ENCODE data around the gene STK11.

The STK11 gene, protein sequence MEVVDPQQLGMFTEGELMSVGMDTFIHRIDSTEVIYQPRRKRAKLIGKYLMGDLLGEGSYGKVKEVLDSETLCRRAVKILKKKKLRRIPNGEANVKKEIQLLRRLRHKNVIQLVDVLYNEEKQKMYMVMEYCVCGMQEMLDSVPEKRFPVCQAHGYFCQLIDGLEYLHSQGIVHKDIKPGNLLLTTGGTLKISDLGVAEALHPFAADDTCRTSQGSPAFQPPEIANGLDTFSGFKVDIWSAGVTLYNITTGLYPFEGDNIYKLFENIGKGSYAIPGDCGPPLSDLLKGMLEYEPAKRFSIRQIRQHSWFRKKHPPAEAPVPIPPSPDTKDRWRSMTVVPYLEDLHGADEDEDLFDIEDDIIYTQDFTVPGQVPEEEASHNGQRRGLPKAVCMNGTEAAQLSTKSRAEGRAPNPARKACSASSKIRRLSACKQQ

DNA sequence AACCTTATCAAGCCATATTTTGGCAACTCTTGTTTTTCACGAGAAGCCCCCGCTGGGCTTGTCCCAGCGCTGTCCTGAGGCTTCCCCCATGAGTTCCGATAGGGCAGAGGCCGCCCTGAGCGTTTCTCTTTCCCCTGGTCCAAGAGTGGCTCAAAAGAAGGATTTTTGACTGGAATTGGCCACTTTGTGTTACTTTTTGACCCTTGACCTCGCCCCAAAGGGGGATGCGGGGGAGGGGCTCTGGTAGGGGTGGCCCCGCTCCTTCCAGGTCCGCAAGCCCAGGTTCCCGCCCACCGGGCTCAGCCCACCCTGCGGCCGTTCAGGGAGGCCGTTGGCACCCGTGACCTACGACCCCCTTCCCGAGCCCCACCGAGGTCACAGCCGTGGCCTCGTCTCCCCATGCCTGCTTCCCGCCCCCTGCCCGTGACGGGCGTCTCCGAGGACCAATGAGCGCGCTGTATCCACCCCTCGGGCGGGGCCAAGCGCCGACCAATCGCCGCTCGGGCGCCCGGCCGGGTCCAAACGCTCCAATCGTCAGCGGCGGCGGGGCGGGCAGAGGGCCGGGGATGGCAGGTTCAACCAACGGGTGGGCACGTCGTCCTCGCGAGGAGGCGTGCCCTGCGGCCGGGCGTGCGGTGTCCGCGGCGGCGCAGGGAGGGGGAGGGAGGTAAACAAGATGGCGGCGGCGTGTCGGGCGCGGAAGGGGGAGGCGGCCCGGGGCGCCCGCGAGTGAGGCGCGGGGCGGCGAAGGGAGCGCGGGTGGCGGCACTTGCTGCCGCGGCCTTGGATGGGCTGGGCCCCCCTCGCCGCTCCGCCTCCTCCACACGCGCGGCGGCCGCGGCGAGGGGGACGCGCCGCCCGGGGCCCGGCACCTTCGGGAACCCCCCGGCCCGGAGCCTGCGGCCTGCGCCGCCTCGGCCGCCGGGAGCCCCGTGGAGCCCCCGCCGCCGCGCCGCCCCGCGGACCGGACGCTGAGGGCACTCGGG, at the start of gene STK11:
Gene STK11, plus strand, starts transcription at position 665 of the 986 bp plus-strand sequence. CDS start 1,136 bp downstream, outside the sequence.
- DNase-seq = peak; percentile 99

DNA sequence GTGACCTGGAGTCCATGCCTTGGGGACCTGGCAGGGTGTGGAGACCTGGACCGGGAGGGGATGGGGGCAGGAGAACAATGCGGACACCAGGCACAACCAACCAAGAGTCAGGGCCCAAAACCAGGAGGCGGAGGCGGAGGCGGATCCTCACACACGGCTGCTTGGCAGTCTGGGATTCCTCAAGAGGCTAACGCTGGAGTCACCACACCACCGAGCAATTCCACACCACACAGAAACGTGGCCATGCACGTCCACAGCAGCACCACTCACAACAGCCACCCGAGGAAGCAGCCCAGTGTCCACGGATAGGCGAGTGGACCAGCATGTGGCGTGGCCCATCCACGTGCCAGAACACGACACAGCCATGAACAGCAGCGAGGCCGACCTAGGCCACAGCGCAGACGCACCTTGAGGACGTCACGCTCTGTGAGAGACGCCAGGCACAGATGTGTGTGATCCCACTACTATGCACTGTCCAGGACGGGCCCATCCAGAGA, 49.2 kb upstream of the STK11 start:
- no peak for DNase-seq

DNA sequence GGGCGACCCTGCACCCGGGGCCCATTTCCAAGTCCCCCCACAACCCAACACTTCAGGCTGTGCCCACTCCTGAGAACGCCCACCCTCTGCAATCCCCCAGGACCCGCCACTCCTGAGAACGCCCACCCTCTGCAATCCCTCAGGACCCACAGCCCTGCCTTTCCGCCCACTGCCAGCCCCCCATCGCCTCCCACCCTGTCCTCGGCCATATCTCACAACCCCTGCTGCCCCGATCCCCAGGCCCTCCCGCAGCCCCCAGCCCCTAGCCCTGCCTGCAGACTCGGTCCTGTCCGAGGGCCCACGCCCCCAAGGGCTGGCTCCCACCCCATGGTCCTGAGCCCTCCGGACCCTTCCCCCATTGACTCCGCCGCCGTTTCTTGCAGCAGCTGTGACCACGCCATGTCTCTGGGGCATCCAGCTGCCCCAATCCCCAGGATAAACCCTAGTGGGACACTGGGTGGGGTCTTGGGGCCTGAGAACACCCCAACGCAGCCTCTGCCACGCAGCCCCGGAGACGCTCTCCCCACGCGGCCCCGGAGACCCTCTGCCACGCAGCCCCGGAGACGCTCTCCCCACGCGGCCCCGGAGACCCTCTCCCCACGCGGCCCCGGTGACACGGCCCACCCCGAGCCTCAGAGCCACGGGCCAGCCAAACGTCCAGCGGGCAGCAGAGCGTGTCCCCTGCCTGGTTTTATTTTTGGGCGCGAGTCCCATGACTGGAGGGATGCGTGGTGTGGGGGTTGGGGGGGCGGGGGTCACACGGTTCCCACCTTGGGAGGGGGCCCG, 48.6 kb upstream of the STK11 start:
- no peak for DNase-seq

DNA sequence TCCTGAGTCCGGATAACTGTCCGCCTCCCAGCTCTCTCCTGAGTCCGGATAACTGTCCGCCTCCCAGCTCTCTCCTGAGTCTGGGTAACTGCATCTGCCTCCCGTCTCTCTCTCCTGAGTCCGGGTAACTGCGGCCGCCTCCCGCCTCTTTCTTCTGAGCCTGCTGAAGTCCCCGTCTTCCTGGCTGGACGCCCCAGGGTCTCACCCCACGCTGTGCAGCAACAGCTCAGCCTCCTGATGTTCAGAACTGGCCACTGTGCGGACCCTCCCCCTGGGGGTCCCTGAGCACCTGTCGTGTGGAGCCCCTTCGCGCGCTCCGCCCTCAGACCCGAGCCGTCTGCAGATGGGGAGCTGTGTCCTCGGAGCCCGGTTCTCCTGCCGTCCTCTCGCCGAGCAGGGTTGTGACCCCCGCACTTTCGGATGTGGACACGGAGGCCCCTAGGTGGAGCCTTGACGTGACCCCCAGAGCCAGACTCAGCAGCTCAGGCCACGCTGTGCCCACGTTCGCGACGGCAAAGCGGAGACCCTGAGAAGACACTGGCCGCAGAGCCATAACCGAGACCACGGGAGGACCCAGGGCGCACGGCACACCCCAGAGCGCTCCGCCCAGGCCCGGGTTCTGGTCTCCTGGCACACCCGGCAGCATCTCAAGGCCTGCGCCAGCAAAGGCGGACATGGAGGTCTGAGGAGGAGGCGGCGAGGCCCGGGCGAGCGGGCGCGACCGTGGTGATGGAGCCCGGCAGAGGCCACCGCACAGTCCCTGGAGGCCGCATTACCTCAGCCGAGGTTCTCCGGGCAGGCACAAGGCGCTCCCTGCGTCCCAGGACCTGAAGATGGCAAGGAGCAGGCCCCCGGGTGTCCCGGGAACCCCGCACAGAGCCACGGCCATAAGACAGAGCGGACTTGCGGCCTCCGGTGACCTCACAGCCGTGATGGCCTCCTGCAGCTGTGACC, 47.4 kb upstream of the STK11 start:
- DNase-seq = no peak

DNA sequence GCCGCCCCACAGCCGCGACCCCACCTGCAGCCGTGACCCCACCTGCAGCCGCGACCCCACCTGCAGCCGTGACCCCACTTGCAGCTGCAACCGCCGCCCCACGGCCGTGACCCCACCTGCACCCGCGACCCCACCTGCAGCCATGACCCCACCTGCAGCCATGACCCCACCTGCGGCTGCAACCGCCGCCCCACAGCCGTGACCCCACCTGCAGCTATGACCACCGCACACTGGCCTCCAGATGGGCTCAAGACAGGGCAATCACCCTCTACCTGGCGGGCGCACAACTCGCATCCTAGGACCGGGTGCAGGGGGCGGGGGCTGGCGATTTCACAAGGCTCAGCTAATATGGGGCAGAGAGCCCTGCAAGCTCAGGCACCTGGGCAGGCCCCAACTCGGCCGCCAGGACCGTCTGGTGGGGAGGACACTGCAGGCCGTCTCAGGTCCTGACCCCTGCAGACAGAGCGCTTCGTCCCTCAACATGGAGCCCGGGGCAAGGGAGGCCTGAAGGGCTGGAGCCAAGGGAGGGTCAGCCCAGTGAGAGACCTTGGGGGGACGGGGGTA, 46.6 kb upstream of the STK11 start:
- DNase-seq = no peak

DNA sequence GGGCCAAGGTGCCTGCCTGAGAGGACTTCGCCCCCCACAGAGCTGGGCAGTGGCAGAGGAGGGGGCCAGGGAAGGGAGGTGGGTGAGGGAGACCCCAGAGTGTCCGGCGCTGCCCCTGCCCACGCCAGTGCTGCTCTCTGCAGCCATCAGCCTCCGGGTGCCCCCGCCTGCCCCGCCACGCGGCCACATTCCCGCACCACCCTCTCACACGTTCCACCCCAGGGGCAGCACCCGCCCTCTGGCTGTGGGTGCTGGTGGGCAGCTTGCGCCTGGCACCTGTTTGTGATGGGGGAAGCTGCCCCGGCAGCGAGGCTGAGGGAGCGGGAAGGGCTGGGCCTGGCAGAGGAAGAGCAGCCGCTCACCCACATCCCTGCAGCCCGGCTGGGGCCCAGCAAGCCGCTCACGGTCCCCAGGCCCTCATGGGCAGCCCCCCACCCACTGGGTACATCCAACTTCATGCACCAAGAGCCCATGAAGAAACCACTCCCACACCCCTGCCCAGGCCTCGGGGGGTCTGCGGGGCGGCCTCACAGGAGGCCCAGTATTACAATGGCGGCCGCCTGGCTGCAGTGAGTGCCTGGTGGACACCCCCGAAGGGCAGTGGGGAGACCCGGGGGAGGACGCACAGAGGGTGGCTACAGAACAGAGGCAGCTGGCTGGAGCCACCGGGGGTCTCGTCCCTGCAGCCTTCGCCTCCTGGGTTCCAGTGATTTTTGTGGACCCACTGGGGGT, 45.5 kb upstream of the STK11 start:
- no peak for DNase-seq

DNA sequence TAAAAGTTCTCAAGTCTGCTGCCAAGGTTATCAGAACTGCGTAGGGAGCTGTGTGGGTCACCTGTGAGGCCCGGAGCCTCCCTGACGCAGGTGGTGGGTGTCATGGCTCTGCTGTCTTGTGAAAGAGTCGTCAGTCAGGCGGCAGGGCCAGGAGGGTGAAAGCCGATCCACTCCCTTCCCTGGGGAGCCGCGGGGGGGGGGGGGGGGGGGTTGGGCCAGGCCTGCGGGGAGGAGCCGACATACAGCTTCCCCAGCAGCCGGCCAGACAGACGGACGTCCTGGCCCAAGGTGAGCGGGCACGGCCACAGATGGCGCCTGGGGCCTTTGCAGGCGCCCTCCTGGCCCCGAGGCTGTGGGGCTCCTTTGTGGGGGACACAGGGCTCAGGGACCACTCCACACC, 43.9 kb upstream of the STK11 start:
- no peak for DNase-seq

DNA sequence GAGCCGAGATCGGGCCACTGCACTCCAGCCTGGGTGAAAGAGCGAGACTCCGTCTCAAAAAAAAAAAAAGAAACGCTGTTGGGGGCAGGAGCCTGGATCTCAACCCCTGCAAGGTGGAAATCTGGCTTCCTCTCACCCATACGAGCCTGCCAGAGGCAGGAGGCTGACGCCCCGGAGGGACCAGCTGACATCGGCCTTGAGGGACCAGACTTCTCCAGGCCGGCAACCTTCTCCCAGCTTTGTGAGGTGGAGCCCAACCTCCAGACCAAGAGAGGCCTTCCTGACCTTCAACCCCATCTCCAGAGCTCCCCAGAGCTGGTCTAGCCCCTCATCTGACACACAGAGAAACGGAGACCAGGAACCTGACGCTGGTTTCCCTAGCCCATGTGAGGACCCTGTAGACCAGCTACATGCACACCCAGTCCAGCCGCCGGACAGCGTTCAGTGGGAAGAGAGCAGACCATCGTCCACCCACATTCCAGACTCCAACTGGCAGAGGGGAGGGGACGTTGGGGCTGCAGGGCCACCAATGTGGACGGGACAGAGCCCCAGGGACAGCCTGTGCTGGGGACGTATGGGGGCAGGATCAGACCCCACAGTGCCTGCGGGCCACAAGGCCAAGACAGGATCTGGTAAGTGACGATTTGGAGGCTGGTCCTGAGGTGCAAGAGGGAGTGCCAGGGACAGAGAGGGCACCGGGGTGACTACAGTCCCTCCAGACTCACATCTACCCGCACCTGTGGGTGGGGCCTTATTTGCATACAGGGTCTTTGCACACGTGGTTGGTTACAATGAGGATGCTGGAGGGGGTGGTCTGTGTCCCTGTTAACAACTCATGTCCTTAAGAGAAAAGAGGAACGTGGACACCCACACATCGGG, 42.9 kb upstream of the STK11 start:
- no peak for DNase-seq

DNA sequence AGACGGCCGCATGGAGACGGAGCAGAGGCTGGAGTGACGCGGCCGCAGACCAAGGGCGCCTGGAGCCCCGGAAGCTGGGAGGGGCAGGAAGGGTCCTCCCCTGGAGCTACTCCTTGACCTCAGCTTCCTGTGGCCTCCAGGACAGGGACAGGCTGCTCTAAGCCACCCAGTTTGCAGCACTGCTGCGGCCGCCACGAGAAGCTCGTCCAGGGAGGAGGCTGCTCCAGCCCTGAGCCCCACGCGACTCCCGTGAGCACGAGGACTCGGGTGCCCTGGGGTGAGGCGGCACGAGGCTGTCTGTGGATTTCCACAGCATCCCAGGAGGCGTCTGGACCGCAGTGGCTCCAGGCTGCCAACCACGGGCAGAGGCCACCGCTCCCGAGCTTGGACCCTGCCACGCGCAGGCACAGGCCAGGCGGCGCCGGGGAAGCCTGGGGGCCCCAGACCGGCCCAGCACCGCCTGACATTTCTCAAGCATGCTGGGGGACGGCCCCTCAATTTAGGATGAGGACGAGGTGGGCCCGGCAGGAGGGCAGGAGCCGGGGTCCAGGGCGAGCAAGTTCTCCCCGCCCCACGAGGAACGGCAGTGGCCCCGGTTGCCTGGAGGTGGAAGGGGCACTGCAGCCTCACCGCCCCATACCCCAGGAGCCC, 42.2 kb upstream of the STK11 start:
- no peak for DNase-seq

DNA sequence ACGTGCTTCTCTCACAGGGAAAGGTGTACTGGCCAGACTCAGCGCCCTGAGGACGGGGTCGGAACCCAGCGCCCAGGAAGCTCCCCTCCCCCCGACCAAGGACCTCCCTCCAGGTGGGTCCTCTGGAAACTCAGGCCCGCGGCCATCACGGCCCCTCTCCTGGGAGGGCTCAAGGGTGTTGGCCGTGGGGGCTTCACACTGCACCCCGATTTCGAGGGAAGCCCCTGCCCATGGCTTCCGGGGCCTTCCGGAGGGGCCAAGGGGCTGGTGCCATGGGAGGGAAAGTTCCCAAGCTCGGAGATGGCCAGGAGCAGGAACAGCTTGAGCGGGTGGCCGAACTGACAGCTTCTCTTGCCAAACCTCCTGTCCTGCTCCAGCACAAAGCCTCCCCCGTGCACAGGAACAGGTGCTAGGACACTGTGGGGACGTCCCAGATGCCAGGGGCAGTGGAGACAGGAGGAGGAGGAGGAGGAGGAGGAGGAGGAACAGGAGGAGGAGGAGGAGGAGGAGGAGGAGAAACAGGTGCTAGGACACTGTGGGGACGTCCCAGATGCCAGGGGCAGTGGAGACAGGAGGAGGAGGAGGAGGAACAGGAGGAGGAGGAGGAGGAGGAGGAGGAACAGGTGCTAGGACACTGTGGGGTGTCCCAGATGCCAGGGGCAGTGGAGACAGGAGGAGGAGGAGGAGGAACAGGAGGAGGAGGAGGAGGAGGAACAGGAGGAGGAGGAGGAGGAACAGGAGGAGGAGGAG, 41.5 kb upstream of the STK11 start:
- no peak for DNase-seq

DNA sequence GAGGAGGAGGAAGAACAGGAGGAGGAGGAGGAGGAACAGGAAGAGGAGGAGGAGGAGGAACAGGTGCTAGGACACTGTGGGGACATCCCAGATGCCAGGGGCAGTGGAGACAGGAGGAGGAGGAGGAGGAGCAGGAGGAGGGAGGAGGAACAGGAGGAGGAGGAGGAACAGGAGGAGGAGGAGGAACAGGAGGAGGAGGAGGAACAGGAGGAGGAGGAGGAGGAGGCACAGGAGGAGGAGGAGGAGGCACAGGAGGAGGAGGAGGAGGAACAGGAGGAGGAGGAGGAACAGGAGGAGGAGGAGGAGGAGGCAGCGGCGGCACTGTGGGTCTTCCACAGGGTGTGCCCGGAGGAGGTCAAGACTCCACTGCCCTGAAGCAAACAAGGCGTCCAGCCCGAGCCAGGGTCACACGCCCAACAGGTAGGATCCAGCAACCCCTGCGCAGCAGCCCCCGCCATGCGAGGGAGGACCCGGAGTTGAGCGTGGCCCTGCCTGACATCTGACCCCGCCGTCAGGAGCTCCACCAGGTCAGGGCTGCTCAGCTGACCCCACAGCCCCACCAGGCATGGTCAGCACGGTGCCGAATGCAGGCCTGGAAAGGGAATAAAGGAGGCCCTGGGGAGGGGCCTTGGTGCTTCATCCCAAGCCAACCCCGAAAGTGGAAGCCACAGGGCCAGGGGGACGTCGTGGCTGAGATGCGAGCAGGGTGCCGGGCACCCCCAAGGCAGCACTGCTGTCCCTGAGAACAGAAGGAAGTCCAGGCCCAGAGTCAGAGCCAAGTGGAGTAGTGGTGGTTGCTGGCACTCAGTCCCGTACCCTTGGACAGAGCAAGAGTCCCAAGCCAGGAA, 40.7 kb upstream of the STK11 start:
- no peak for DNase-seq

DNA sequence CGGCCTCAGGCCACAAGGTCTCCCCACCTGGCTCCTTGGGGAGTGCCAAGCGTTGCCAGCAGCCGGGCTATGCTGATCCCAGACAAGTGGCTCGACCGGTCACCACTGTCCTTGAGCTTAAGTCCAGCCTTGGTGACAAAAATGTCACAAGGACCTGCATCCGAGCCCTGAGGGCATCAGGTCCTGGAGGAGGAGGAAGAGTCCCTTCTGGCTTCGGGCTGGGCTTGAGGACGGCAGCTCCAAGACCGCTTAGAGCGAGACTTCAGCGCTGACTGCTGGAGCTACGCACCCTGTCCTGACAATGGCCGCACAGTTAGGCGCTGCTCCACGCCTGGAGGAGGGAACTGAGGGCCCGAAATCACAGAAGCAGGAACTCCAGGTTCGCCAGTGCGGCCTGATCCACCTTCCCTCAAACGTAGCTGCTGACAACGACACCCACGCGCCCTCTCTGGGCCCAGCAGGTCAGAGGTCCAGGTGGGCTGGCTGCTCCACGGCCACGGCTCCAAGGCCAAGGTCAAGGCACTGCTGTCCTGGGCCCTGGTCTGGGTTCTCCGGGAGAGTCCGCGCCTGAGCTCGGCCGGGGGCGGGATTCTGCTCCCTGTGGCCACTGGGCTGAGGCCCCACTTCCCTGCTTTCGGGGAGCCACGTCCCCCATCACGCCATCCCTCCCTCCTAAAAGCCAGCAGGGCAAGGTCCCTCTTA, 38.6 kb upstream of the STK11 start:
- DNase-seq = no peak

DNA sequence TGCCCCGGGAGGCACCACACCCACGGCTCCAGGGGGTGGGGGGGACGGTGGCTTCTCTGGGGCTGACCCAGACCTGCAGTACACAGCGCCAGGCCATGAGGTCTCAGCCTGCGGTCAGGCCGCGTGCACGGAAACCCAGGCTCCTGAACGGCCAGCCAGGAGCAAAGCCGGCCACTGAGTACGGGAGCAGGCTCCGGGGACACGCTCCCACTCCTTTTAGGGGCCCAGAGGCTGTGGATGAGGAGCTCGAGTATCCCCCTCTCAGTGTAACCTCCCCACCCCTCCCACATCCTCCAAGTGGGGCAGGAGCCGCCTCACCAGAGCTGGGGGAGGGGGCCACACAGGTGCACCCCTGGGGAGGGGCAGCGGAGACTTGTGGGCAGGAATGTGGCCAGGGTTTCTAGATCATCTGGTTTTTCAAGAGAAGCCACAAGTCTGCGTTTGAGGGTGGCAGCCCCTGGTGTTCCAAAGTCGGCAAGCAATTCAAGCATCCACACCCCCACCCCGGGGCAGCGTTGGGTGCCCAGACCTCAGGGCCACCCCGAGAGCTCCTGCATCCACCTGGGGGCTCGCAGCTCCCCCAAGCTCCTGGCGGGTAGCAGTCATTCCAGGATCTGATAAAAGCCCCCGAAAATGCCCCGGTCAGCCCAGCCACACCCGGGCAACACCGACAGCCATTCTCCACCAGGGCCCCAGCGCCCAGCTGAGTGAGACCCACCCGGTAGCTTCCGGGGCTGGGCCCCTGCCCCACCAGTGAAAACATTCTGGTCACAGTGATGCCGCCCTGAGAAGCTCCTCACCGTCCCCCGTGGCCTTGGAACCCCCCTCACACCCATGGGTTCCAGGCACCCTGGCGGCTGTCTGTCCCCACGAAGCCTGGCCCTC, 37.6 kb upstream of the STK11 start:
- DNase-seq = no peak

DNA sequence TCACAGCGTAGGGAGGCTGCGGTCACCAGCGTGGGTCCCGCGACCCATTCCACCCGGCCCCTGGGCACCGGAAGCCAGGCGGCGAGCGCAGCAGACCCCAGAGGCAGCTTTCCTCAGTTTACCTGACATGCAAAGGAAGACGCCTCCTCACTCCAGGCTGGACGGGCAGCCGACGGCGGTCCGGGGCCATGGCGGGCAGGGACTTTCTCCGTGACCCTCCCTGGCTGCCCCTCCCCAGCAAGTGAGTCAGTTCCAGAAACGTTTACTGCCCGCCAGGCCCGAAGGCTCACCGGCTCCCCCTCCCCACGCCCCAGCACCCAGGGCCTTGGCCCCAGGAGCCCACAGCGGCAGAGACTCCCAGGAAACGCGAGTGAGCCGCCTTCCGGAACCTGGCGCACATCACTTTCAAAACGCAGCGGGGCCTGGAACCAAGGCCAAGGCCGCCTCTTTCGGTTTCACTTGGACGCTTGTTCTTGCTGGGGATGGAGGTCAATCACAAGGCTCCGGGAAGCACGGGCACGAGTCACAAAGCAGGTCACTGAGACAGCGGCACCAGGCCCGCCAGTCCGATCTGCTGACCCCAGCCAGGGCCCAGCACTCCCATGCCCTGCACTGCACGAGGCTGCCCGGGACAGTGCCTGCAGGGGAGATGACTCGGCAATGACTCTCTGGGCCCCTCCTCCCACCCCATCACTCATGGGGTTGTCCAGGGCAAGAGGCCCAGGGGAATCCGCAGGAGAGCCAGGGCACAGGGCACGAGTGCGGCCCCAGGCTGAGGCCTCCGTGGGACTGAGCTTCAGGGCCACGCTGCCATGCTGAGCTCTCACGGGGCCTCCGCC, 36.8 kb upstream of the STK11 start:
- no peak for DNase-seq
